ENCODE data around the gene IL1R2.

GRCh38 chr2:102010902-102011301 is 19.1 kb downstream of the IL1R2 start:
- no peak for TF ChIP-seq CTCF (IDR thresholded peaks at IDR 0.05)
- no peak for TF ChIP-seq POLR2A (IDR thresholded peaks at IDR 0.05)
- no peak for TF ChIP-seq POLR2AphosphoS5 (IDR thresholded peaks at IDR 0.05)
